Smooth muscle cell (in vitro differentiated cells): Measurements from ENCODE around the gene CLCN6. TPM values are rescaled to one million over a fixed set of nuclear protein-coding genes. Genes with fewer than 3 reads are reported as not detected.

Source experiments
- DNase-seq: peaks from one replicate; lab custom pipeline; 2025; ENCODE audit not compliant: unreplicated experiment; lab: John Stamatoyannopoulos, UW
- H2AFZ ChIP-seq: fragments of 200-600 bp; sonication (generic); 2 replicates; pipeline ENCODE4 v1.6.0; 2016; ENCODE audit warnings: antibody characterized with exemption, low read depth, mild to moderate bottlenecking
- H3F3A ChIP-seq: fragments of 200-600 bp; sonication (generic); 2 replicates; pipeline ENCODE4 v1.6.0; 2017; ENCODE audit warnings: antibody characterized with exemption, low read depth
- H3K27ac ChIP-seq: fragments of 200-600 bp; sonication (generic); 2 replicates; pipeline ENCODE4 v1.5.1; 2016; ENCODE audit warnings: low read depth, mild to moderate bottlenecking
- H3K27me3 ChIP-seq: fragments of 200-600 bp; sonication (generic); 2 replicates; pipeline ENCODE4 v1.6.1; 2016; ENCODE audit warnings: low read depth, mild to moderate bottlenecking
- H3K36me3 ChIP-seq: fragments of 200-600 bp; sonication (generic); 2 replicates; pipeline ENCODE4 v1.5.1; 2016; ENCODE audit warnings: low read depth
- H3K4me1 ChIP-seq: fragments of 200-600 bp; sonication (generic); 2 replicates; pipeline ENCODE4 v1.5.1; 2016; ENCODE audit warnings: low read depth
- H3K4me2 ChIP-seq: fragments of 200-600 bp; sonication (generic); 2 replicates; pipeline ENCODE4 v1.6.0; 2016; ENCODE audit warnings: mild to moderate bottlenecking
- H3K4me3 ChIP-seq: fragments of 200-600 bp; sonication (generic); 2 replicates; pipeline ENCODE4 v1.5.1; 2016; ENCODE audit warnings: mild to moderate bottlenecking
- H3K79me2 ChIP-seq: fragments of 200-600 bp; sonication (generic); 2 replicates; pipeline ENCODE4 v1.6.0; 2016; ENCODE audit warnings: low read depth, mild to moderate bottlenecking
- H3K9ac ChIP-seq: fragments of 200-600 bp; sonication (generic); 2 replicates; pipeline ENCODE4 v1.6.0; 2016; ENCODE audit warnings: low read depth
- H3K9me3 ChIP-seq: fragments of 200-600 bp; sonication (generic); replicated peaks from 2 replicates; pipeline ENCODE4 v1.5.1; 2016; ENCODE audit warnings: low read depth
- H4K20me1 ChIP-seq: fragments of 200-600 bp; sonication (generic); 2 replicates; pipeline ENCODE4 v1.6.0; 2016; ENCODE audit warnings: low read depth
- WGBS: methylation state at CpG from one replicate; pipeline ENCODE4 v1.1.7; 2016; ENCODE audit warnings: low lambda C conversion rate; 5-methylcytosine and 5-hydroxymethylcytosine counted together
- polyA plus RNA-seq: library from polyadenylated mRNA; unstranded; fragments of >200 nt; fragmentation: Nextera tagmentation; extraction: Ambion mirVana; gene quantifications from 2 replicates; pipeline ENCODE4 v1.2.1, GENCODE V29; 2016
- total RNA-seq: library from RNA; depleted of rRNA; stranded (reverse); fragments of >200 nt; gene quantifications from 2 replicates; pipeline ENCODE4 v1.2.3, GENCODE V29; 2014
- TF ChIP-seq, protein P1 (sequence below): fragments of 200-600 bp; sonication (generic); IDR thresholded peaks from 2 replicates; pipeline ENCODE4 v1.5.1; 2017; ENCODE audit warnings: borderline replicate concordance, mild to moderate bottlenecking, antibody characterized with exemption; ENCODE audit not compliant: insufficient read depth, poor library complexity, severe bottlenecking

CLCN6 gene
- total and polyA plus RNA-seq, 2 experiments from 2014 or later, result 9.9 to 13.6 TPM

DNA sequence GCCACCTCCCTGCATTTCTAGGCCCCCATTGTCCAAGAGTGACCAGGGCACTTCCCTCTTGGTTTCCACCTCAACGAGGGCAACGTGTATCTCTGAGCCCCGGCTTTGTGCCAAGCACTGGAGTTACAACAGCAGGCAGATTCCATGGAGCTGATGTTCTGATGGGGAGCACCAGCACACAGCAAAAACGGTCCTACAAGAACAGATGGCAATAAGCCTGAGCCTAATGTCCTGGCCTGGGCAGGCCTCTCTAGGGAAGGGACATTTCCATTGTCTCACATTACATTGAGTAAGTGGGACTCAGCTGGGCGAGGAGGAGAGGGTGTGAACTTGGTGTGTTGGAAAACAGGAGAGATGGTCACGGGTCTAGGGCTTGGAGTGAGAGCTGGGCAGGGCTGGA is 79.9 kb downstream of the CLCN6 start:
- H4K20me1 ChIP-seq, result no peaks in the 10 kb centered on the region
- H3K4me3 ChIP-seq, result no peak overlapping the region
- TF ChIP-seq, protein P1, sequence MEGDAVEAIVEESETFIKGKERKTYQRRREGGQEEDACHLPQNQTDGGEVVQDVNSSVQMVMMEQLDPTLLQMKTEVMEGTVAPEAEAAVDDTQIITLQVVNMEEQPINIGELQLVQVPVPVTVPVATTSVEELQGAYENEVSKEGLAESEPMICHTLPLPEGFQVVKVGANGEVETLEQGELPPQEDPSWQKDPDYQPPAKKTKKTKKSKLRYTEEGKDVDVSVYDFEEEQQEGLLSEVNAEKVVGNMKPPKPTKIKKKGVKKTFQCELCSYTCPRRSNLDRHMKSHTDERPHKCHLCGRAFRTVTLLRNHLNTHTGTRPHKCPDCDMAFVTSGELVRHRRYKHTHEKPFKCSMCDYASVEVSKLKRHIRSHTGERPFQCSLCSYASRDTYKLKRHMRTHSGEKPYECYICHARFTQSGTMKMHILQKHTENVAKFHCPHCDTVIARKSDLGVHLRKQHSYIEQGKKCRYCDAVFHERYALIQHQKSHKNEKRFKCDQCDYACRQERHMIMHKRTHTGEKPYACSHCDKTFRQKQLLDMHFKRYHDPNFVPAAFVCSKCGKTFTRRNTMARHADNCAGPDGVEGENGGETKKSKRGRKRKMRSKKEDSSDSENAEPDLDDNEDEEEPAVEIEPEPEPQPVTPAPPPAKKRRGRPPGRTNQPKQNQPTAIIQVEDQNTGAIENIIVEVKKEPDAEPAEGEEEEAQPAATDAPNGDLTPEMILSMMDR, result no peak
- no peak for DNase-seq
- no peak overlapping the region for H3K9ac ChIP-seq
- WGBS, result 90% methylated on average over 6 of the region's 6 CpGs
- H2AFZ ChIP-seq, result no peak overlapping the region
- no peaks in the 10 kb centered on the region for H3K9me3 ChIP-seq
- H3K27me3 ChIP-seq, result no peaks in the 10 kb centered on the region
- no peak overlapping the region for H3K4me2 ChIP-seq
- H3K27ac ChIP-seq, result no peak overlapping the region
- no peaks in the 10 kb centered on the region for H3K36me3 ChIP-seq
- H3K4me1 ChIP-seq, result no peaks in the 10 kb centered on the region
- H3F3A ChIP-seq, result no peaks in the 10 kb centered on the region
- H3K79me2 ChIP-seq, result no peaks in the 10 kb centered on the region

DNA sequence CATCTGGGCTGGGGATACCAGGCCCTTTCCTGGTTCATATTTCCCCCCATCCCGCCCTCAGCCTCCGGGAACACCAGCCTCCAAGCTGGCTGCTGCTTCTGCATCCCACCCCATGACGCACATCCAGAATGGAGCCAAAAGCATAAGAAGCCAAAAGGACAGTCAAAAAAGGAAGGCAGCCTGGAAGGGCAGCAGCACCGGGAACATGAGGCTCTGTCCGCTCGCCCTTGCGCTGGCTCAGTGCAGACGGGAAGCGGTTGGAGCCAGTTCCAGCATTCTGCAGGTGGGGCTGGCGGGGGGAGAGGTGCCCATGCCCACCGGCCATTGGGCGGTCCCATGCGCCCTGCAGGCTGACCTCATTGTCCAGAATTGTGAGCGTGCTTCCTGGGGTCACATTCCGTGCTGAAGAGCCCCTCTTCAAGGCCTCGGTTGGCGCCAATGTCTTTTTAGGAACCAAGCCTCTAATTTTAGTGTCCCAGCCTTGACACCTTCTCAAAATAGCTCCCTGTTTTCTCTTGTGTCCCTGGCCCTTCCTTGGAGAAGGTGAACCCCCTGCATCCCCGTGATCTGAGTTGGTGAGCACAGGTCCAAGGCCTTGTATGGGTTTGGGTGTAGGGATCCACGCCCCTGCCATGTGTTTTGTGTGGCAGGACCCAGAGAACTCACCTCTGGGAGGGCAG is 81.1 kb downstream of the CLCN6 start:
- TF ChIP-seq, protein P1, result no peak
- H3K27ac ChIP-seq, result no peak overlapping the region
- H3K4me3 ChIP-seq, result no peak overlapping the region
- H3F3A ChIP-seq, result no peaks in the 10 kb centered on the region
- no peak overlapping the region for H3K4me2 ChIP-seq
- H3K79me2 ChIP-seq, result no peaks in the 10 kb centered on the region
- H3K4me1 ChIP-seq, result no peaks in the 10 kb centered on the region
- no peaks in the 10 kb centered on the region for H3K27me3 ChIP-seq
- no peak for DNase-seq
- no peaks in the 10 kb centered on the region for H3K9me3 ChIP-seq
- WGBS, result 89% methylated on average over 19 of the region's 19 CpGs
- H3K9ac ChIP-seq, result no peak overlapping the region
- no peak overlapping the region for H2AFZ ChIP-seq
- H3K36me3 ChIP-seq, result no peaks in the 10 kb centered on the region
- H4K20me1 ChIP-seq, result no peaks in the 10 kb centered on the region

DNA sequence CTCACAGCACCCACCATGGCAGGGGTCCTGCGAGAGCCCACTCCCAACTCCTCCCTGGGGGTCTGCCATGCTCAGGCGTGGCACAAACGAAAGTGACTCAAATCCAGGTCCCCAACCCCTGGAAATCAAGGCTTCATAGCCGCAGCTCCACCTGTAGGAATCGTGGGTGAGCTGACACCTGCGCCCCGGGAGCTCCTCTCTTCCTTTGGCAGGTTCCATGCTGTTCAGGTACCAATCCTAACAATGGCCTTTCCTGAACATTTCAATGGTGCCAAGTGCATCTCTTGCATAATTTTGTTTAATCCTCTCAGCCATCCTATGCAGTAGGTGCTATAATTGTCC is 81.6 kb downstream of the CLCN6 start:
- H2AFZ ChIP-seq, result no peak overlapping the region

More for the DNA sequence above, 81.6 kb downstream of the CLCN6 start:
- Histone ChIP-seq H3K27me3 (no peaks in the 10 kb centered on the region), H3F3A (no peaks in the 10 kb centered on the region), H3K36me3 (no peaks in the 10 kb centered on the region), H3K4me3 (no peak overlapping the region), H3K4me1 (no peaks in the 10 kb centered on the region), H3K79me2 (no peaks in the 10 kb centered on the region), H4K20me1 (no peaks in the 10 kb centered on the region), H3K9ac (no peak overlapping the region), H3K27ac (no peak overlapping the region), H3K4me2 (no peak overlapping the region), H3K9me3 (no peaks in the 10 kb centered on the region)
- WGBS, result 89% methylated on average over 7 of the region's 7 CpGs
- TF ChIP-seq, protein P1, result no peak
- no peak for DNase-seq
